ENCODE results near the gene CSPG4.
"Not testable (repeated sequence)": the region's sequence is repeated elsewhere in the genome, so short reads cannot be mapped to it uniquely, and the experiment has no call there.

CSPG4 gene

DNA sequence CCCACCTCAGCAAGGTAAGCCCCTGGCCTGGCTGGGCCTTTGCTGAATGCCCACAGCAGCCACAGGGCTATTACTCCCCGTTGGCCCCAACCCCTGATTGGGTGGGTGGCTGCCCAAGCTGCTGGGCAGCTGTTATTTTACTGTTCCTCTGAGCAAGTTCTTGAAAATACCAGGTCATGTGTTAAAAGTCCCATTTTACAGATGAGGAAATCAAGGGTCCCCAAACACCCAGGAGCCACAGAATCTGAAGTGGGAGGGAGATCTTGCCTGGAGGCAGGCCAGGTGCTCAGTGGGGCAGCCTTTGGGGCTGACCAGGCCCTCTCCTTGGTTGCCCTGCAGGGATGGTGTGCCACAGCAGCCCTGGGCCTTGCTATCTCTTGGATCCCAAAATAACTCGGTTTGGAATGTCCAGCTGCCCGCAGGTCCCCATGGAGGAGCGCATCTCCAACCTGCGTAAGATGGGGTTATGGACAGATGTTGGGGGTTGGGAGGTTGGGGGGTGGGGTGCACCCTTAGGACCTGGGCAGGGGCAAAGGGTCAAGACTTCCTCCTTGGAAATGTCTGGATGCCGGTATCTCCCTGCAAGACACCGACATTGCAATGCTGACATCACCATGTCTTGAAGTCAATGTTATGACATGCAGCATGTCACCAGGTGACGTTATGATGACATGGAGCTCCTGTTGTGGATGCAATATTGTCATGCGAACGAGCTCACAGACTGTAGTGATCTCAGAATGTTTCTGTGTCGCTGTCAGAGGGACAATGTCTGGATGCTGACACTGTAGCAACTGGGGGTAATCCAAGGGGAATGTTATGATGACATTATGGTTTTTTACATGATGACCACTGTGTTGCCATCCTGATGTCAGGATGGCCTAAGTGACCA lies 13.3 kb upstream of the CSPG4 start:
- DNase-seq (ENCODE audit: extremely low read depth in 1 of 2, low read depth in 1 of 2): no peak

DNA sequence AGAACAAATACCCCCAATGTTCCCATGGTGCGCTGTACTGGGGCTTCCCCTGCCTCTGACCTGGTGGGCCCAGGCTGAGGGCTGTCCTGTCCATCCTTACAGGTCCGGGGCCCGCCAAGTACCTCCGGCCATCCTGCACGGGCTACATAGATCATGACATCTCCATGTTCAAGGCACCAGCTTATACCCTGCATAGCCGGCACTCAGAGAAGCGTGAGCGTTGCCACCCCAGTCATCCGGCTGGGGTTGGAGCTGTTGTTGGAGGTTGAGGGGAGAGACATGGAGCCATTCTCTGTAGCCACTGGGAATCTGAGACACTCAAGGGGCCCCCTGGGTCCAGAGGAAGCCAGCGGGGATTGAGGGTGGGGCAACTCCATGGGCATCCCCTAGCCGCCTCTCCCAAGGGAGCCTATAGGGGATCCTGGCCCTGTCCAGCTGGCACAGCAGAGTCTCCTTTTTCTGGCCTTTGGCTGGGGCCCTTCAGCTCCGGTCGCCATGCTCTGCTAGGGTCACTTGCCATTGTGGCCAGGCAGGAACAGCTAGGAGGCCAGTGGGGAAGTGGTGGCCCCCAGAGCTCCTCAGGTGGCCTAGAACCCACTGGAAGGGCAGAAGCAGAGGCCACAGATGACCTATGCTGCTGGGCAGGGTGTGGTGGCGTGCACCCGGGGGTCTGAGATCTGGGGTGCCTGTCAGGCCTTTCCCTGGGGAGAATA lies 12.5 kb upstream of the CSPG4 start:
- no peak for DNase-seq (ENCODE audit: extremely low read depth in 1 of 2, low read depth in 1 of 2)

DNA sequence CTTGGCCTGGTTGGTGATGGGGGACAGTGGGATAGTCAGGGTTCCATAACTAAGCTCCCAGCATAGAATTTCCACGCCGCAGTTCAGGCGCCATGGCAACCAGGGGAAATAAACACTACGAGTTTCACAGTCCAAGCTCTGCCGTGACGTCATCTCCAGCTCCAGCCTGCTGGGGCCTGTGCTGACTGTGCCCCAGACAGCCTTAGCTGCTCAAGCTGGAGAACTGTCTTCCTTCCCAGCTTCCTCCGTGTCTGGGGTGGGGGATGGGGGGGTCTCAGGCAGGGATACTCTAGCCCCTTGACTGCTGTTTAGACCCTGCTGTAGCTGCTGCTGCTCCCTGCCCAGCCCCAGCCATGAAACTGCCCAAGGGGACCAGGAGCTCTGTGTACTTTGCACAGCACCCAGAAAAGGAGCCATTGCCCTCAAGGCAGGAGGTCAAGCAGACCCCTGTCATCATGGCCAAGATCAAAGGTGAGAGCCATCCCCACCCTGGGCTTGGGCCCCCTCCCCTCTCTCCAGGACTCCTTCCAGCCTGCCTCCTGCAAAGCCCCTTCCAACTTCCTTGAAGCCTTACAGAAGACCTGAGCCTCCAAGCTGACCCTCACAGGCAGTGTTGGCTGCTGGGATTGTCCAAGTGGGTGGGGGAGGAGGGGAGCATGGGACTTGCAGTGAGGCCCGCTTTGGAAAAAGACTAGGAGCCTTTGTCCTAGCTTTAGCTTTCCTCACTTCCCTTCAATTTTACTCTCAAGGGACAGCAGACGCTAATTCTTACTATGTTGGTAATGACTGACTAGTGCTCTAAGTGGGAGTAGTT lies 11.4 kb upstream of the CSPG4 start:
- DNase-seq (ENCODE audit: extremely low read depth in 1 of 2, low read depth in 1 of 2): no peak

DNA sequence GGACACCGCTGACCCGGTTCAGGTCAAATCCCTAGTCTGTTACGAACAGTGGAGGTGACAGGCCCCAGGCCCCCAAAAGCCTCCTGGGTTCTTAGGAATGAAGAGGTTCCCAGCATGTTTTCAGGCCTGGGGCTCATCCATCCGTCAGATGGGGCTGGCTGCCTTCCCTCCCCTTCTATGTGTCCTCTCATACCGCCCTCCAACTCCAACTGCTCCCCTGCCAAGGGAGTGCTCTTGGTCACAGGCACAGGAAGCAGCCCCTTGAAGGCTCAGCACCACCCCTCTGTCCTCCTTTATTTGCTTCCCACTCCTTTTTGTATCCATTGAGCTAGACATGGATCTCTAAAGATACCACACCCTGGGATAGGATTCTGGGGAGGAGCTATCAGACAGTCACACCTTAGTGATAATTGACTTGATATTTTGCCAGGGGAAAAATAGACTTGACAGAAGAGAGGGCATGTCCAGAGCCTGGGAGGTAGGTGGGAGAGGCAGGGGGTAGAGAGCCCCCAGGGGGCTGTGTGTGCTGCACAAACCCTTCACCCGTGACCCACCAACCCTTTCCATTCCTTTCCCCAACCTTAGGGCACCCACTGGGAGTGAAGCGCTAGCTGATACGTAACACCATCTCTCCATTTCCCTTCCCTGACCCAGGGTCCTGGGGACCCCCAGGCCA lies 10.7 kb upstream of the CSPG4 start:
- no peak for DNase-seq (ENCODE audit: extremely low read depth in 1 of 2, low read depth in 1 of 2)

DNA sequence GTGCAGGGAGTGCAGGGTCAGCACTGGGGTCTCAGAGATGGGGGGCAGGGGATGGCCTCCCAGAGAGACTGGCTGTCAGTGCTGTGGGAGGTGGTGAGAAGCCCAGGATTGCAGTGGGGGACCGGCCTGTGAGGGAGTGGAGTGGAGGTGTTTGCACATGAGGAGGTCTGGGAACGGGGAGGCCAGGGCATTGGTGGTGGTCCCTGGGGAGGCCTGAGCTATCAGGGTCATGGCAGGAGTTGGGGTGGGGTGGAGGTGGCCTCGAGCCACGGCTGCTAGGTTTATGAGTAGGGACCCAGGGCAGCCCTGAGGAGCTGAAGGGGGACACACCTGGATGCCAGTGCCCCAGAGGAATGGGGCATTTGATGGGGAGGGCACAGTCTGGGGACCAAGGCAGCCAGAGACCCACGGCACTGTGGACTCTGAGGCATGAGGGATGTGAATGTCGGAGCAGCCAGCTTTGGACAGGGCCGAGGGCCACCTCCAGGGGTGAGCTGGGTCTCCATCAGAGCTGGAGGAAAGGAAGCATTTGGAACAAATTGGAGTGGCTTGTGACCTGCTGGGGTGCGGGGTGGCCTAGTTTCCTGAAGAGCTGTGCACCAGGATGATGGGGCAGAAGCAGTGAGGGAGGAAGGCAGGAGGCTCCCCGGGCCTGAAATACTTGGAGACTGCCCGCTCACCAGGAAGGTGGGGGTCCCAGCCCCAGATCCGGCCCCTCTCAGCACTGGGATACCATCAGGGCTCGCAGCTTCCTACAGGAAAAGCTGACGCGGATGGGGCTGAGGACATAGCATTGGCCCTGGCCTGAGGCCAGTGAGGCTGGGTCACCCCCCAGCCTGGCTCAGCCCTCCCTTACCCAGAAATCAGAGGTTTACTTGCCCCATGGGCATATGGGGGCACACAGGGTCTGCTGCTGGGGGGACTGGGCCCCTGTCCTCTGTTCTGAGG lies 9.5 kb upstream of the CSPG4 start:
- no peak for DNase-seq (ENCODE audit: extremely low read depth in 1 of 2, low read depth in 1 of 2)

DNA sequence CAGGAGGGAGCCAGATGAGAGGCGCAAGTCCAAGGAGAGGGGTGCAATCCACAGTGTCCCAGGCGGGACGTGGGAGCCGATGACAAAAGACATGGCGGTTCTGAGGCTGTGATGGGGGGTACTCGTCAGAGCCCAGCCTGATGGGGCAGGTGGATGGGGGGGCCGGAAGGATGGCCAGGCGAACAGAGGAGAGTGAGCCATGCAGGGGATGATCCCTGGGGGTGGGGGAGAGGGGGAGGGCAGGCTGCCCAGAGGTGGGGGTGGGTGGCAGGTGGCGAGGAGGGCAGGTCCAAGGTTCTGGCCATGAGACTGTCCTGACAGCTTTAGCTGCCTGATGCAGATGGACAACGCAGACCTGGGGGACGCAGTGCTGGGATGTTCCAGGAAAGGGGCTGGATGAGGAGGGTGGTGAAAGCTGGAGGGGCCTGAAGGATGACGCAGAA lies 8.9 kb upstream of the CSPG4 start:
- DNase-seq (ENCODE audit: extremely low read depth in 1 of 2, low read depth in 1 of 2): no peak

DNA sequence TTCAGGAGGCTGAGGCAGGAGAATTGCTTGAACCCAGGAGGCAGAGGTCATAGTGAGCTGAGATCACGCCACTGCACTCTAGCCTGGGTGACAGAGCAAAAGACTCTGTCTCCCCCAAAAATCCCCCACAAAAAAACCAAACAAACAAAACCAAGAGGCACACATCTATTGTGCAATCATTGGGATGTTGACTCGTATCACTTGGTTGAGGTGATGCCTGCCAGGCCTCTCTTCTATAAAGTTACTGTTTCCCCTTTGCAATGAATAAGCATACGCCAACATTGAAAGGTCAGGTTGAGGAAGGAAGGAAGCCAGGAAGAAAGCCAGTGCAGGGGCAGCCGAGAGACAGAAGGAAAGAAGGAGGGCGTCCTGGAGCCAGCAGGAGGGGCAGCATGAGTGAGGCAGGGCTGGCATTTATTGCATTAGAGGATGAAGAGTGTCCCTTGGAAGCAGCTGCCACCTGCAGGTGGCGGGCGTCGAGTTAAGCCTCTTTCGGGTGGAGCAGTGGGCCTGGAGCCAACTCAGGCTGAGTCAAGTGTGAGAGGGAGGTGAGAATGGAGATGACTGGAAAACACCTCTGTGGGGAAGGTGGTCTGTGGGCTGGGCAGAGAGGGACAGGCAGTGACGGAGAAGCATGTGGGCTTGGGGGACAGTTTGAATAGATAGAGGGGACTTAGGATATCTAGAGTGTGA lies 8.3 kb upstream of the CSPG4 start:
- DNase-seq (ENCODE audit: extremely low read depth in 1 of 2, low read depth in 1 of 2): no peak

DNA sequence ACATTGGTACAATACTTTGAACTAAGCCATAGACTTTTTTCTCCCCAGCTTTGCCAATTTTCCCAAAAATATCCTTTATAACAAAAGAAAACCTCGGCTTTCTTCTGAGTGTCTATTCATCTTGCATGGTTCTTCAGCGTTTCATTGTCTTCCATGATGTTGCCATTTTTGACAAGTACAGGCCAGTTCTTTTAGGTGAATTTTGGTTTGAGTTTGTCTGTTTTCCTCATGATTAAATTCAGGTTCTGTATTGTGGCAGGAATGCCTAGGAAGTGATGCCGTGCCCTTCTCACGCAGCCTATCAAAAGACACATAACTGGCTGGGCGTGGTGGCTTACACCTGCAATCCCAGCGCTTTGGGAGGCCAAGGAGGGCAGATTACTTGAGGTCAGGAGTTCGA lies 7.6 kb upstream of the CSPG4 start:
- no peak for DNase-seq (ENCODE audit: extremely low read depth in 1 of 2, low read depth in 1 of 2)

DNA sequence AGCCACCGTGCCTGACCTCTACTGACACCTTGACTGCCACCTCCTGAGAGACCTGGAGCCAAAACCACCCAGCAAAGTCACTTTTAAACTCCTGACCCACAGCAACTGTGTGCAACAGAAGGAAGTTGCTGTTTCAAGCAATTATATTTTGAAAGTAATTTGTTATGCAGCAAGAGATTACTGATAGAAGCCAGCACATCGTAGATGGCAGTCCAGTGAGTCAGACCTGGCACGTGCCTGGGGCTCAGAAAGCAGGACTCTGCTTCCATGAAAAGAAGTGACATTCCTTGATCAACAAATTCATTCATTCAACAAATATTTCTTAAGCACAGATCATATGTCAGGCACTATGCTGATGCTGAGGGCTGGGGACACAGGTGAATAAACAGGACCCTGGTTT lies 5.7 kb upstream of the CSPG4 start:
- DNase-seq (ENCODE audit: extremely low read depth in 1 of 2, low read depth in 1 of 2): no peak

DNA sequence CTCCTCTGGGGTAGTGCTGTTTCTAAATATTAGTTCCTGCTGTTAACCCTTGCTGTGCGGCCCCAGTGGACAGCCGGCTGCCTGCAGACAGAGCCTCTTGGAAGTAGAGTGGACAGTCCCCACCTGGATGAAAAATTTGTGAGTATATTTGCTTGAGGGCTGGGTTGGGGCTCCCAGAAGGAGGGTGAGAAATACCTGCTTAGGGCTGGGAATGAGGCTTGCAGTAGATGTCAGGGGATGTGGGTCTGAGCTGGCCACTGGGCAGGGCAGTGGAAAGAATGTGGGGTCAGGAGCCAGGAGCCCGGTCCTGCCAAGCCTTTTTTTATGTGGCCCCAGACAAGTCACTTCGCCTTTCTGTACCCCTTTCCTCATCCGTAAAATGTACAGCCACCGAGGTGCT lies 4.4 kb upstream of the CSPG4 start:
- not testable (repeated sequence) for DNase-seq (ENCODE audit: extremely low read depth in 1 of 2, low read depth in 1 of 2)

DNA sequence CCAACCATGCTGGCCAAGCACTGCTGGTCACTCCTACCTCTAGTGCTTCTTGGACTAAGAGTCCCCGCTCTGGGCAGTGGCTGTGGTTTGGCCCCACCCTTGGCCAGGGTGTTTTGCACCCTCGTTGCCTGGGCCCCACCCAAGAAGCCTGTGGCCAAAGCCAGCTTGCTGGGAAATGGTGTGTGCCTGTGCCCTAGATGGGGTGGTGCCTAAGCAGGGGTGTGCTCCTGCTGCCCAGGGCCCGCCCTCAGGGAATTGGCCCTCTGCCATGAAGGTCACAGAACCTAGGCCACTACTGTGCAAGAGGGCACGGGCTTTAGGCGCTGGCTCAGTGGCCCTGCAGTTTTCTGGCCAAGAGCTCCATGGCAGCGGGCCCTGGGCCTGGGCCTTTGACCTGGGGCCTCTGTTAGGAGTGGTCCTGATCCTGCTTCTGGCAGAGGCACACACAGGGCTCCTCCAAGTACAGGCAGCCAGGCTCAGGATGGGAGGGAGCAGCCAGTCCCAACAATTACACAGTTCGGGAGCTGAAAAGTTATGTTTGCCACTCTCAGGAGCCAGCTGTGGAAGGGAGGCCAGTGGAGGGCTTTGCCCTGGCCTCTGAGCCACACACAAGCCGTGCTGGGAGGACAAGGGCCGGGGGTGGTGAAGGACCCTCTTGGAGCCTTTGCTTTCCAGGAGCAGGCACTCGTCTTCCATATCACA lies 3.8 kb upstream of the CSPG4 start:
- not testable (repeated sequence) for DNase-seq (ENCODE audit: extremely low read depth in 1 of 2, low read depth in 1 of 2)

DNA sequence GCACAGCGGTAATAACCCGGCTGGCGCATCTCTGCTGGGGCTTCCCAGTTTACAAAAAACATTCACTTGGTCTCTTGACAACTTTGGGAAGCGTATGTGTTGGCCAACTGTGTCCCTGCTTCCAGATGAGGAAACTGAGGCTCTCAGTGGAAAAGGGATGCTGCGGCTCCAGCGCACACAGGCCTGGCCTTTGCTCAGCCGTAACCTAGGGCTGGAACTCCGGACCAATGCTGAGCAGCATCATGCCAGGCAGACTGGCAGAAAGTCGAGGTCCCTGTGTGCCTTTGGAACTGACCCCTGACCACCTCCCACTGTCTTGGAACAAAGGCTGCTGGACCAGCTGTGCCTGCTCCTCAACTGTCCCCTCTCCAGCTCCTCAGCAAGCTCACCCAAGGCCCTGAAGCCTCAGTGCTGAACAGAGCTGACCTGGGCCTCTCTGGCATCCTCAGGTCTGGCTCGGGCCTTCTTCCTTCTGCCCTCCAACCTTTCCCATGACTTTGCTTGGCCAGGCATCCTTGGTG lies 2.7 kb upstream of the CSPG4 start:
- not testable (repeated sequence) for DNase-seq (ENCODE audit: extremely low read depth in 1 of 2, low read depth in 1 of 2)

DNA sequence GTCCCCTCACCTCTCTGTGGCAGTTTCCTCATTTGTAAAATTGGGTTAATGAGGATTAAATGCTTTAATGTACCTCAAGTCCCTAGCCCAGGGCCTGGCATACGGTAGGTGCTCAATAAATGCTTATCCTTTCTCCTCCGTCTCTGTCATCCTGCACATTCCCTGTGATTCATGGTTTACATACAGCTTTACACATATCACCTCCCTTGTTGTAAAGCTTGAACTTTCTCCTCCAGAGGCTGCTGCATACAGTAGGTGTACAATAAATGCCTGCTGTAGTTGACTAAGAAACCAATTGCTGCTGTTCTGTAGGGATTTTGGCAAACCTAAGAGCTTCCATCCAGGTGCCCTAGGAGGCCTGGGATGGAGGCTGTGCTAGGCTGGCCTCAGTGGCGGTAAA lies 1.5 kb upstream of the CSPG4 start:
- no peak for DNase-seq (ENCODE audit: extremely low read depth in 1 of 2, low read depth in 1 of 2)

DNA sequence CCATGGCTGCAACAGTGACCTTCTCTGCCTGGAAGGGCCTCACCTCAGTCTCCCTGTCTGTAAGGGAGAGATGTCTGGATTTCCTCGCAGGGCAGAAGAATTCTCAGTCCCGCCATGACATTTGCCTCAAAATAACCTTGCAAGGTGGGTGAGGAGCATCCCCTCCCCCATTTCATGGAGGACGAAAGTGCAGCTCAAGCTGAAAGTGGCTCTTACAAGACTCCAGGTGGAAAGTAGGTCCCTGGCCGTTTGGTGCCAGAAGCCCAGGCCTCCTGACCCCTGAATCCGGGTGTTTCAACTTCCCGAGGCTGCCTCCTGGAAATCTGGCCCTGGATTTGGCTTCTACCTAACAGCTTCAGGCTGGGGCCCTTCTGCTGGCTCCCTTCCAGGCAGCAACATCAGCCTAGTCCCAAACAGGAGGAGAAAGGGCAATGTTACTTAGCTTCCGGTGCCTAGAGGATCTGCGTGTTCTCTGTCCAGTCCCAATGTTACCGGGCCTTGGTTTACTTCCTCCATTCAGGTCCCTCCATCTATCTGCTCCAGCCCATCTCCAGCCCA lies 769 bp upstream of the CSPG4 start:
- no peak for DNase-seq (ENCODE audit: extremely low read depth in 1 of 2, low read depth in 1 of 2)

DNA sequence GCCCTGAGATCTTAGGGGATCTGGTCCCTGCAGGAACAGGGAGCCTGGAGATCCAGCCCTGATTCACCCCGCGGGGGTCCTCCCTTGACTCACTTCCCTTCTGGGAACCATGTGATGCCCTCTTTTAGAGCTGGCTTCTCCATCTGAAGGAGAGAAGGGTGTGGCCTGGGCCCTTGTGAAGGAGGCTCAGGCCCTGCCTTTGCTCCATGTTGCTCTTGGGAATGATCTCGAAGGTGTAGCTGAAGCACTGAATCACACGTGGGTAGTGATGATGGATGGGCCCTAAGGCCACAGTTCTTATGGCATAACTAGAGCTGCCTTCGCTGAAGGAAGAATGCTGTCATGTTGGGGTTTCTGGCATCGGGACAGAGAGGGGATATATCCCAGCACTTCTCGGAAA lies 1.2 kb downstream of the CSPG4 start:
- DNase-seq (ENCODE audit: extremely low read depth in 1 of 2, low read depth in 1 of 2): not testable (repeated sequence)

DNA sequence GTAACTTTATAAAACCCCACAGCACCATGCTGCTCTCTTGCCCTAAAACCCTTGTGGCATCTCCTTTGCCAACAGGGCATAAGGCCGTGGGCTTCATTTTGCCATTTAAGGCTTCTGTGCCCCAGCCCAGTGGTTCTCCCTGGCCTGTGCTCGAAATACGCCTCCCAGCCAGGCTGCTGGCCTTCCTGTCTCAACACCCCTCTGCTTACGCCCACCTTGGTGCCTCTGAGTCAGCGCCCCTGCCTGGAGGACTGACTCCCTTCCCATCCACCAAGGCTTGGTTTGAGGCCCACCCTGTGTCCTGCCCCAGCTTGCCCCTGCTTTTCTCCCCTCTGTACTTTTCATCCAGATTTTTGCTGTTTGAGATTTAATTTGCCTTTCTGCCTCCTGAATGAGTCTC lies 1.8 kb downstream of the CSPG4 start:
- DNase-seq (ENCODE audit: extremely low read depth in 1 of 2, low read depth in 1 of 2): not testable (repeated sequence)

DNA sequence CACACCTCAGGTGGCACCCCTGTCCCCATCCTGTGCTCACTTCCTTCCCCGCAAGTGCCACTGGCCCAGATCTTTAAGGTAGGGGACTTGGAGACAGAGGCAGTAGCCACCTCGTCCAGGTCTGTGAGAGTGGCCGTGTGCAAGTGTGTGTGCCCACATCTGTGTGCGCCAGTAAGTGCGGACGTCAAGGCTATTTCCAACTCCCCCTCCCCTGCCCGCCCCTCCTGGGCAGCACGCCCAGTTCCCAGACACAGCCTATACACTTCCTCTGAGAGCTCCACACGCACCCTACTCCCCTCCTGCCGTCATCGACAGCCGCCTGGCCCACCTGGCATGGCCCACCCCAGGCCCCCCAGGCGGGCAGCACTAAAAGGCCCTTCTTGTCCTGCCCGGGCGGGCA lies 3.2 kb downstream of the CSPG4 start:
- DNase-seq (ENCODE audit: extremely low read depth in 1 of 2, low read depth in 1 of 2): not testable (repeated sequence)

DNA sequence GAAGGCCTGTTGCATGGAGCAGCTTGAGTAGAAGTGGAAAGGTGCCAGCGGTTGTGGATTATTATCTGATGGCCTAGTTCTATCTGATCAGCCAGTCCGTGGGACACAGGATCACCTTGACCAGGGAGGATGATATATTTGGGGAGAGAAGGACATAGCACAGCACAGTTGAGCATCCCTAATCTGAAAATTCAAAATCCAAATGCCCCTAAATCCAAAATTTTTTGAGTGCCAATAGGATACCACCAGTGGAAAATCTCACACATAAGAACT lies 6.0 kb downstream of the CSPG4 start:
- no peak for DNase-seq (ENCODE audit: extremely low read depth in 1 of 2, low read depth in 1 of 2)

All from activated CD8-positive, alpha-beta memory T cell treated with anti-CD3 and anti-CD28 coated beads for 1 hour (primary cell).